NCI-H146 treated with DMSO at 0.1 percent for 48 hours (cell line): ENCODE results near the gene RANBP17.

Source experiments
- DNase-seq: peaks from one replicate; lab custom pipeline; 2025; ENCODE audit not compliant: unreplicated experiment; lab: John Stamatoyannopoulos, UW

Gene RANBP17

GRCh38 chr5:171080186-171080938 is 218.5 kb downstream of the RANBP17 start:
- no peak for DNase-seq

GRCh38 chr5:171081319-171081718 is 219.5 kb downstream of the RANBP17 start:
- no peak for DNase-seq

GRCh38 chr5:171092194-171092593 is 230.4 kb downstream of the RANBP17 start:
- DNase-seq, result no peak

GRCh38 chr5:171093598-171093997 is 231.8 kb downstream of the RANBP17 start:
- no peak for DNase-seq

- DNase-seq, result no peak
These were observed 232.5 kb downstream of the RANBP17 start for GRCh38 chr5:171094356-171094755.

GRCh38 chr5:171102877-171103610 is 241.2 kb downstream of the RANBP17 start:
- no peak for DNase-seq

- DNase-seq, result no peak
These were observed 245.9 kb downstream of the RANBP17 start for GRCh38 chr5:171107669-171108068.

- DNase-seq, result no peak
These were observed 253.7 kb downstream of the RANBP17 start for GRCh38 chr5:171115519-171115918.

- no peak for DNase-seq
These were observed 254.9 kb downstream of the RANBP17 start for GRCh38 chr5:171116719-171117118.

GRCh38 chr5:171120986-171121622 is 259.3 kb downstream of the RANBP17 start:
- no peak for DNase-seq

- no peak for DNase-seq
These were observed 259.8 kb downstream of the RANBP17 start for GRCh38 chr5:171121638-171122037.

GRCh38 chr5:171122372-171122771 is 260.6 kb downstream of the RANBP17 start:
- DNase-seq, result no peak

GRCh38 chr5:171123417-171123816 is 261.6 kb downstream of the RANBP17 start:
- DNase-seq, result no peak

GRCh38 chr5:171127314-171127713 is 265.5 kb downstream of the RANBP17 start:
- DNase-seq, result no peak

GRCh38 chr5:171128136-171128535 is 266.3 kb downstream of the RANBP17 start:
- DNase-seq, result no peak

GRCh38 chr5:171129308-171129707 is 267.5 kb downstream of the RANBP17 start:
- no peak for DNase-seq

GRCh38 chr5:171131497-171131896 is 269.7 kb downstream of the RANBP17 start:
- peak; percentile 1 for DNase-seq

GRCh38 chr5:171137768-171138525 is 276.1 kb downstream of the RANBP17 start:
- DNase-seq, result no peak

- no peak for DNase-seq
These were observed 277.4 kb downstream of the RANBP17 start for GRCh38 chr5:171139227-171139626.

GRCh38 chr5:171142617-171143016 is 280.8 kb downstream of the RANBP17 start:
- DNase-seq, result no peak

- DNase-seq, result no peak
These were observed 281.4 kb downstream of the RANBP17 start for GRCh38 chr5:171143171-171143570.
